GM19463 (cell line): ENCODE data around the gene HLTF.
"Not testable (repeated sequence)": the region's sequence is repeated elsewhere in the genome, so short reads cannot be mapped to it uniquely, and the experiment has no call there.

Experiments
- ATAC-seq: cut with Tn5 transposase; IDR thresholded peaks from one replicate; pipeline ENCODE4 v1.9.1; 2021; ENCODE audit warnings: mild to moderate bottlenecking, moderate library complexity; ENCODE audit not compliant: unreplicated experiment

The HLTF gene

DNA sequence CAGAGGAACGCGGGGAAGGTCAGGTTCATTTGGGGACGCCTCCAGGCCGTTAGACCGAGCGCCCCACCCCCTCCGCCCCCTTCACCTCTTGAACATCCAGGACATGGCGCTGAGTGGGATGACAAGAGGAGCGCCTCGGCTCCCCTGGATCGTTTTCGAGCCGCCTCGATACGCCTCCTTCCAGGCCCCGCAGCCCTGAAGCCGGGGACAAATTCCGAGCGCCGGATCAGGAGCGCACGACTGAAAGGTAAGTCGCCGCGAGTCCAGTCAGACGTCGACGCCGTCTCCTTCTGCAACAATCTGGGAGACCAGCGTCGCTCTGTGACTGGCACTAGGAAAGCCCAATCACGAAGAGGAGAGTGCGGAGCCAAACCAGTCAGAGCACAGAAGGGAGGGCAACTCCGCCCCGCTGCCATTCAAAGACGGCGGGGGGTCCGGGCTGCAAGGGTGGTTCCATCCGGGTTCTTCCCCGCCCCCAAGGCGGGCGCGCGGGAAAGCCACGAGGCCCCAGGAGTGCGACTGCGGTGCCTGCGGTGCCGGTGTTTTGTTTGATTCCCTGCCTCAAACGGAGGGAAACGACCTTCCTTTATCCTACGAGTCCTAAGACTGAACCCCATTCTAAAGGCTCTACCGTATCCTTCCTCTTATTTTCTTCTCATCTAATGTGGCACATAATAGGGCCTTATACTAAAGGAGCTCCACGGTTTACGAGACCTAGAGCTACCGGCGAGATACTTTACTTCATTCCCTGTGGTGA lies at the start of gene HLTF:
Gene HLTF, minus strand, starts transcription at position 302 of the 757 bp plus-strand sequence. Its CDS starts 197 bp downstream, at position 105.
- ATAC-seq: peak; percentile 98

DNA sequence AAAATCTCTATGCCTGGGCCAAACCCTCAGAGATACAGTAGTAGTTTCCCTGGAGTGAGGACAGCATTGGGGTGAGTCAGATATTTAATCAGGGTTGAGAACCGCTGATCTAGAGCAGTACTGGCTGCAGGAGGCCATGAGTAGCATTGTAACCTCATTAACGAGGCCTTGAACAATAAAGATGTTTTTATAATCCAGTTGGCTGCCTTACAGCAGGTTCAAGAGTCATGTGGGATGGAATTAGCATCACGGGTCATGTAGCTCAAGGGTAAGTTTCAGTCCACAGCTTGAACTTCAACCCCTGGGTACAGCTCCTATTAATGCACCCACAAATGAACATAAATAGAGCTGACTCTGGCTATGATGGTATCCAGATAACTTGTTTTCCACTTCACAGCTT lies 48.2 kb upstream of the HLTF start:
- no peak for ATAC-seq

DNA sequence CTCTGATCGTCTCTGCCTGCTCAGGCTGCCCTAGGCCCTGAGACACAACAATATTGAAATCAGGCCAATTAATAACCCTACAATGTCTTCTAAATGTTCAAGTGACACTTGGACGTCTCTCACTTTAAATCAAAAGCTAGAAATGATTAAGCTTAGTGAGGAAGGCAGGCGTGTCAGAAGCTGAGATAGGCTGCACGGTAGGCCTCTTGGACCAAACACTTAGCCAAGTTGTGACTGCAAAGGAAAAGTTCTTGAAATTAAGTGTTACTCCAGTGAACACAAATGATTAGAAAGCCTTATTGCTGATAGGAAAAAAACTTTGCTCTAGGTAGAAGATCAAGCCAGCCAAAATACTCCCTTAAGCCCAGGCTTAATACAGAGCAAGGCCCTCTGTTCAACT lies 45.3 kb upstream of the HLTF start:
- no peak for ATAC-seq

GRCh38 chr3:149129326-149130205 lies 43.2 kb upstream of the HLTF start, which contains the start of gene HPS3:
TSS of gene HPS3 (plus strand) at chr3:149129638. CDS start at chr3:149129724, 86 bp downstream.
- peak; percentile 90 for ATAC-seq

GRCh38 chr3:149128821-149129220 lies 42.5 kb upstream of the HLTF start:
- no peak for ATAC-seq

DNA sequence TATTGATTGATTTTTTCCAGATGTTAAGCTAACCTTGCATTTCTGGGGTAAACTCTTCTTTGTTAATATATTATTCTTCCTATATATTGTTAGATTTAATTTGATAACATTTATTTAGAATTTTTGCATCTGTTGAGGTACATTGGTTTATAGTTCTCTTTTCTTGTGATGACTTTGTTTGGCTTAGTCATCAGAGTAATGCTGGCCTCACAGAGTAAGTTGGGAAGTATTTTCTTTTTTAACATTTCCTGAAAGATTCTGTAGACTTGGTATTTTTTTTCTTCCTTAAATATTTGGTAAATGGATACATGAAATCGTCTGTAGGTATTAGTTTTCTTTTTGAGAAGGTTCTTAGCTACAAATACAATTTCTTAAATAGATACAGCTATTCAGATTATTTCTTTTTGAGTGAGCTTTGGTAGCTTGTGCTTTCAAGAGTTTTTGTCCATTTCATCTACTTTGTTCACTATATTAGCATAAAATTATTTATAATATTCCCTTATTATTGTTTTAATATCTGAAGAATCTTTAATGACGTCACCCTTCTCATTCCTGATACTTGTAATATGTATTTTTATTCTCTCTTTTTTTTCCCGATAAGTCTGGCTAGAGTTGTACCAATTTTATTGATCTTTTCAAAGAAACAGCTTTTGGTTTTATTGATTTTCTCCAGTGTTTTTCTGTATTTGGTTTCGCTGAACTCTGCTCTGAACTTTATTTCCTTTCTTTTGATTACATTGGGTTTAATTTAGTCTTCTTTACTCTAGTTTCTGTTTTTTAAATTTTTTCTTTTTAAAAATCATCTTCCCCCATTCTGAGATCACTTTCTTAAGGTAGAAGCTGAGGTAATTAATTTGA lies 36.6 kb upstream of the HLTF start:
- no peak for ATAC-seq

- ATAC-seq: no peak
Observed at GRCh38 chr3:149120051-149120972, 34.0 kb upstream of the HLTF start.

- ATAC-seq: no peak
Observed at GRCh38 chr3:149119466-149119865, 33.1 kb upstream of the HLTF start.

DNA sequence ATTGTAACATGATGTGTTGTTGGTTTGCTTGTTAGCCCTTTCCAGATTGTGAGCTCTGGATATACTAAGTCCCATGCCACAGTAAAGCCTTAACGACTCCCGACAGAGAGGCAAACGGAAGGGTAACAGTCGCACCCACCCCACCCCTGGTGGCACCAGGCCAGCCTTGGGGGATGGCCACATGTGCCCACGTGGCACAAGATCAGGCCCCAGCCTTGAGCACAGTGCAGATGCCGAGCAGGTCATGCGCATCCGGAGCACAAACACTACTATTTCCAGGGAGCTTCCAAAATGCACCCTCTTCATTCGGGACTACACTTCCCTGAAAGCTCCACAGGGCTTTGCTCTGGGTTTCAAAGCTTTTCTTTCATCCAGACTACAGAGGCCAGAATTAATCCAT lies 32.4 kb upstream of the HLTF start:
- no peak for ATAC-seq

- no peak for ATAC-seq
Observed at GRCh38 chr3:149115114-149115513, 28.8 kb upstream of the HLTF start.

DNA sequence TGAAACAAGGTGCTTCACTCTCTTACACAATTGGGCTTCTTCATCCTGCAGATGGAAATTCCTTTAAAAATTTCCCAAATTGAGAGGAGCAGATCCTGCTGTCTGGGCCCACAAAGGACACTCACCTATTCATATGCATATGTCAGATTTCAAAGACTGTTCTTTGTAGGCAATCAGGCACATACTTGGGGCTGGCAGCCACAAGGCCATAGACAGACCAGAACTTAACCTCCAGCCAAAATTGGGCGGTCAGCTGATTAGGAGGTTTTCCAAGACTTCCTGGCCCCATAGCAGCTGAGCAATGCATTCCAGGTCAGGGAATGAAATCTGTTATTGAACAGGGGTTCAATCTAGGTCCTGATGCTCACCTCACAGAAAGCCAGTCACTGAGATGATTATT lies 28.1 kb upstream of the HLTF start:
- ATAC-seq: no peak

GRCh38 chr3:149104484-149104883 lies 18.2 kb upstream of the HLTF start:
- no peak for ATAC-seq

DNA sequence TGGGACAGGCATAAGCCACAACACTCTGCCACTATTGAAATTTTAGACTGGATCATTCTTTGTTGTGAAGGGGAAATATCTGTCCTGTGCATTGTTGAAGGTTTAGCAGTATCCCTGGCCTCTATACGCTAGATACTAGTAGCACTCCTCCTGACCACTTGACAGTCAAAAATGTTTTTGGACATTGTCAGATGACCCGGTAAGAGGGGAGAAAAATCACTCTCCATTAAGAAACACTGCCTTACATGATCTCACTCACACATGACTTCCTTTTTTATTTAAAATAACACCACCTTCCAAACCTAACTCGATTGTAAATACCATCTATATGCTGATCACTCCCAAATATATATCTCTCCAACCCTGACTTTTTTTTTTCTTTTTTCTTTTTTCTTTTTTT lies 15.3 kb upstream of the HLTF start:
- no peak for ATAC-seq

- no peak for ATAC-seq
Observed at GRCh38 chr3:149101154-149101553, 14.8 kb upstream of the HLTF start.

- ATAC-seq: not testable (repeated sequence)
Observed at GRCh38 chr3:149097987-149098386, 11.7 kb upstream of the HLTF start.

GRCh38 chr3:149095487-149095886 lies 9.2 kb upstream of the HLTF start:
- peak; percentile 84 for ATAC-seq

GRCh38 chr3:149091983-149092382 lies 5.7 kb upstream of the HLTF start:
- no peak for ATAC-seq

GRCh38 chr3:149090907-149091306 lies 4.6 kb upstream of the HLTF start:
- ATAC-seq: no peak

DNA sequence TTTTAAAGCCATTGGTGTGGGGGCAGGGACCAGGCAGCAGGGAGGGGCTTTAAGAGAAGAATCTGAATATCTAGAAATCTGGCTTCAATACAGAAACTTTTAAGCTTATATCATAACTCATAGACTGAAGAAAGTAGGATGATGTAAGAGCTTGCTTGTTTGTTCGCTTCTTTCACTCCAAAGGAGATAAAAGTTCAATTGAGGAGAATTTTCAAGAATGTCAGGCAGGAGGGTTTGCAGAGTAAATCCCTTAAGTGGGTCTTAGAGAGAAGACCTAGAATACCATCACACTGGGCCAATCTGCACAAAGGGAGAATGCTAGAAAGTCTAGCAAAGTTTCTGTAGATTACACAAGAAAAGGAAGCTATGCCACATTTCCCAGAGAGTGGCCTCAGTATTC lies 4.1 kb upstream of the HLTF start:
- no peak for ATAC-seq

GRCh38 chr3:149089395-149089794 lies 3.1 kb upstream of the HLTF start:
- ATAC-seq: no peak
